K562 (cell line): ENCODE measurements around the gene TIMP4. TPM values are rescaled to one million over a fixed set of nuclear protein-coding genes. Genes with fewer than 3 reads are reported as not detected.

Experiments used
- ATAC-seq: fragments of 200-7000 bp; cut with Tn5 transposase; 3 replicates; pipeline ENCODE4 v1.9.1; 2020; ENCODE audit warnings: moderate library complexity
- BruUV-seq: library from RNA; stranded (reverse); fragments of 400-500 nt; replicated peaks from 2 replicates; lab custom pipeline; 2021; lab: Mats Ljungman, UMichigan
- CTCF ChIA-PET: fragments of 300-600 bp; formaldehyde crosslinking; extraction: SDS; loops from one replicate; lab custom pipeline; 2021; ENCODE audit warnings: low intra/inter-chr PET ratio; lab: Yijun Ruan, JAX
- POLR2A ChIA-PET: fragments of 300-600, 350-650 bp; sonication (Branson Sonifier 250); formaldehyde crosslinking; extraction: SDS; loops from one replicate; lab custom pipeline; 2021; ENCODE audit warnings: antibody characterized with exemption, inconsistent platforms; lab: Yijun Ruan, JAX
- DNase-seq, 4 experiments: peaks; one replicate each; pipeline versions ENCODE4 v3.0.0 to v3.0.0-alpha.2; 2011 to 2018; ENCODE audit warnings: low spot score in 3 of 4, mixed read lengths in 3 of 4; ENCODE audit errors: extremely low read depth in 1 of 4
- FAIRE-seq: peaks from 2 replicates; lab custom pipeline; 2011; peaks lifted over from hg19 to GRCh38; lab: Jason Lieb, UNC
- H2AFZ ChIP-seq: 2 replicates; pipeline ENCODE4 v1.6.0; 2011; ENCODE audit warnings: low read depth, low read length, control low read depth, inconsistent platforms
- H3K27ac ChIP-seq: fragments of 200-600 bp; 3 replicates; pipeline ENCODE4 v1.8.0; 2011; ENCODE audit warnings: low read depth, mild to moderate bottlenecking, control low read depth, inconsistent platforms, low read length, moderate library complexity, mixed read lengths; ENCODE audit errors: extremely low read depth
- H3K27me3 ChIP-seq, 2 experiments: fragments of 300-600 bp in 1 of 2; 2 replicates in 1 of 2; 3 replicates in 1 of 2; pipeline versions ENCODE4 v1.6.0 to v1.8.0; 2011; ENCODE audit warnings: inconsistent platforms in 2 of 2, low read length in 2 of 2, mild to moderate bottlenecking in 1 of 2, mixed read lengths in 1 of 2, moderate library complexity in 1 of 2; ENCODE audit not compliant: control insufficient read depth in 2 of 2, insufficient read depth in 2 of 2
- H3K36me3 ChIP-seq: fragments of 300-600 bp; 3 replicates; pipeline ENCODE4 v1.8.0; 2011; ENCODE audit warnings: mild to moderate bottlenecking, low read length, inconsistent platforms; ENCODE audit not compliant: control insufficient read depth, insufficient read depth
- H3K4me1 ChIP-seq, 2 experiments: fragments of 200-600 bp in 1 of 2; replicated peaks in 1 of 2; 2 replicates in 1 of 2; 3 replicates in 1 of 2; pipeline versions ENCODE4 v1.5.1 to v1.8.0; 2011; ENCODE audit warnings: inconsistent platforms in 2 of 2, low read length in 2 of 2, mild to moderate bottlenecking in 1 of 2, mixed read lengths in 1 of 2, moderate library complexity in 1 of 2; ENCODE audit not compliant: control insufficient read depth in 2 of 2, insufficient read depth in 2 of 2
- H3K4me2 ChIP-seq: 2 replicates; pipeline ENCODE4 v1.6.1; 2011; ENCODE audit warnings: low read length, control low read depth, inconsistent platforms, mixed read lengths; ENCODE audit not compliant: insufficient read depth
- H3K4me3 ChIP-seq: fragments of 200-600 bp; sonication (generic), shearing (Covaris generic); 2 replicates; pipeline ENCODE4 v1.5.1; 2016; ENCODE audit warnings: control low read depth, inconsistent platforms
- H3K79me2 ChIP-seq: fragments of 200-600 bp; 3 replicates; pipeline ENCODE4 v1.8.0; 2011; ENCODE audit warnings: low read length, inconsistent platforms; ENCODE audit not compliant: control insufficient read depth, insufficient read depth
- H3K9ac ChIP-seq, 2 experiments: 2 replicates each; pipeline versions ENCODE4 v1.6.0 to v1.6.1; 2011; ENCODE audit warnings: low read depth in 2 of 2, low read length in 2 of 2, control low read depth in 1 of 2, inconsistent platforms in 1 of 2, mild to moderate bottlenecking in 1 of 2, mixed read lengths in 1 of 2; ENCODE audit not compliant: insufficient read depth in 1 of 2
- H3K9me1 ChIP-seq: one replicate; pipeline ENCODE4 v1.6.0; 2011; ENCODE audit warnings: inconsistent platforms, mild to moderate bottlenecking, low read length, moderate library complexity; ENCODE audit not compliant: control insufficient read depth, insufficient read depth
- H3K9me3 ChIP-seq: replicated peaks from 2 replicates; pipeline ENCODE4 v1.5.1; 2011; ENCODE audit warnings: low read depth, low read length, inconsistent platforms; ENCODE audit not compliant: control insufficient read depth, insufficient read depth
- H4K20me1 ChIP-seq: replicated peaks from 2 replicates; pipeline ENCODE4 v1.6.1; 2011; ENCODE audit warnings: low read length, inconsistent platforms, mixed read lengths; ENCODE audit not compliant: control insufficient read depth, insufficient read depth
- DEAF1 ChIP-seq: fragments of 450-650 bp; formaldehyde crosslinking; IDR thresholded peaks from 2 replicates; pipeline ENCODE4 v1.4.0; 2020; ENCODE audit warnings: mild to moderate bottlenecking, moderate library complexity
- EGR1 ChIP-seq: fragments of 450-650 bp; conservative IDR thresholded peaks from 2 replicates; pipeline ENCODE4 v1.6.1; 2017; ENCODE audit warnings: mild to moderate bottlenecking
- FOXA1 ChIP-seq: fragments of 450-650 bp; IDR thresholded peaks from 2 replicates; pipeline ENCODE4 v1.6.1; 2016; ENCODE audit warnings: mild to moderate bottlenecking, borderline replicate concordance
- GTF2B ChIP-seq: IDR thresholded peaks from 2 replicates; pipeline ENCODE4 v1.6.1; 2011; ENCODE audit not compliant: insufficient read length; ENCODE audit errors: extremely low read depth
- TCF3 ChIP-seq: sonication (generic); formaldehyde crosslinking; IDR thresholded peaks from 2 replicates; pipeline ENCODE4 v1.4.0; 2020; ENCODE audit warnings: mild to moderate bottlenecking, missing genetic modification reagents
- ZBTB40 ChIP-seq, 2 experiments: fragments of 450-650 bp in 1 of 2; sonication (generic) in 1 of 2; formaldehyde crosslinking in 1 of 2; IDR thresholded peaks; 2 replicates each; pipeline versions ENCODE4 v1.7.1 to v1.9.0; 2016 to 2022; ENCODE audit warnings: inconsistent platforms in 1 of 2, mild to moderate bottlenecking in 1 of 2, missing genetic modification reagents in 1 of 2
- ZNF41 ChIP-seq: fragments of 250-450 bp; sonication (Bioruptor Pico); conservative IDR thresholded peaks from 2 replicates; pipeline ENCODE4 v1.4.0; 2020; ENCODE audit warnings: mild to moderate bottlenecking
- ZNF639 ChIP-seq, 2 experiments: fragments of 200-800 bp in 1 of 2; sonication (Bioruptor generic) in 1 of 2; sonication (generic) in 1 of 2; formaldehyde crosslinking in 1 of 2; IDR thresholded peaks in 1 of 2; conservative IDR thresholded peaks in 1 of 2; 2 replicates each; pipeline versions ENCODE4 v1.5.0 to v1.6.1; 2016 to 2020; ENCODE audit warnings: missing compliant biosample characterization in 1 of 2, missing genetic modification characterization in 1 of 2, missing genetic modification reagents in 1 of 2
- WGBS: fragments of 100-300 bp; shearing (Covaris generic); methylation state at CpG from one replicate; pipeline ENCODE4 v1.1.6; 2016; ENCODE audit warnings: low coverage, mixed read lengths; ENCODE audit not compliant: insufficient coverage; ENCODE audit errors: missing lambda C conversion rate; 5-methylcytosine and 5-hydroxymethylcytosine counted together
- in situ Hi-C: fragments of 300-500 bp; cut with MboI; formaldehyde crosslinking; loops from 4 replicates; pipeline ENCODE4 v1.15.0; 2018; ENCODE audit warnings: inconsistent platforms, mixed read lengths
- intact Hi-C: fragments of 100-400 bp; cut with micrococcal nuclease; formaldehyde crosslinking; loops from 2 replicates; pipeline ENCODE4 v1.14.2; 2022
- polyA plus RNA-seq, 8 experiments: library from polyadenylated mRNA; depleted of rRNA in 4 of 8; stranded (reverse) in 5 of 8; unstranded in 3 of 8; fragments of >200 nt; fragmentation: Nextera tagmentation in 2 of 8; fragmentation: Illumina TruSeq in 1 of 8; extraction: Ambion mirVana in 2 of 8; extraction: Trizol in 1 of 8; gene quantifications; 2 replicates each; pipeline versions ENCODE4 v1.2.1 to v1.2.3, GENCODE V29; 2011 to 2014; ENCODE audit warnings: inconsistent platforms in 1 of 8, missing spikeins in 1 of 8
- total RNA-seq, 7 experiments: library from RNA; depleted of rRNA in 6 of 7; stranded (reverse); fragments of >200 nt in 6 of 7; fragmentation: Illumina TruSeq in 2 of 7; extraction: Trizol in 2 of 7; gene quantifications; 2 replicates each; pipeline versions ENCODE4 v1.2.1 to v1.2.3, GENCODE V29; 2011 to 2021; ENCODE audit warnings: low replicate concordance in 1 of 7

Gene TIMP4
- total and polyA plus RNA-seq, 9 of the 15 experiments (the other 6 are each of a cell fraction or from before 2014, with no cell fraction given) = 0.03 to 0.07 TPM; not detected in 7

- WGBS = 0% methylated on average over 4 of the region's 4 CpGs
- ATAC-seq (peak; percentile 54; the same call in 2 of the 3 replicates), DNase-seq (peak in 1 of 4 experiments; percentile 20), FAIRE-seq (no peak)
- Histone ChIP-seq H2AFZ (no peak overlapping the region), H3K9me3 (no peaks in the 10 kb centered on the region), H3K36me3 (no peaks in the 10 kb centered on the region), H3K4me3 (no peak overlapping the region), H3K9ac (no peak overlapping the region), H3K27ac (no peak overlapping the region), H3K4me2 (no peak overlapping the region), H3K4me1 (no peaks in the 10 kb centered on the region; a peak in 1 of 5 replicates), H4K20me1 (no peaks in the 10 kb centered on the region), H3K27me3 (peaks cover 7 to 8% of the 10 kb centered on the region in 2 experiments; a peak in 2 of 5 replicates), H3K79me2 (no peaks in the 10 kb centered on the region), H3K9me1 (no peaks in the 10 kb centered on the region)
- ChIA-PET CTCF (no interaction called here), POLR2A (no interaction called here)
- no TSS peak for BruUV-seq
- intact Hi-C loops (no loop called here), in situ Hi-C loops (no loop called here)
- no peak for TF ChIP-seq EGR1
- no peak for TF ChIP-seq ZBTB40 (IDR thresholded peaks at IDR 0.05)
- TF ChIP-seq ZBTB40 (CRISPR knock-in tag; IDR thresholded peaks at IDR 0.05) = no peak
- no peak for TF ChIP-seq FOXA1
- no peak for TF ChIP-seq GTF2B
- TF ChIP-seq ZNF41 (CRISPR knock-in tag) = no peak
- TF ChIP-seq ZNF639 (CRISPR knock-in tag; conservative IDR thresholded peaks at IDR 0.05 in 1 of 2, IDR thresholded peaks at IDR 0.05 in 1 of 2) = no peak
- peak; percentile 13; the same call in 1 of the 2 replicates for TF ChIP-seq TCF3 (CRISPR knock-in tag)
- peak; percentile 52 for TF ChIP-seq DEAF1
Observed at GRCh38 chr3:12165909-12166308, 7.2 kb upstream of the TIMP4 start.
